ENCODE measurements around the gene DDA1.

The DDA1 gene

GRCh38 chr19:17312189-17313113 lies 3.1 kb downstream of the DDA1 start:
- DNase-seq (ENCODE audit: low read depth): no peak

- DNase-seq (ENCODE audit: low read depth): no peak
Observed at GRCh38 chr19:17314007-17314593, 4.7 kb downstream of the DDA1 start.

DNA sequence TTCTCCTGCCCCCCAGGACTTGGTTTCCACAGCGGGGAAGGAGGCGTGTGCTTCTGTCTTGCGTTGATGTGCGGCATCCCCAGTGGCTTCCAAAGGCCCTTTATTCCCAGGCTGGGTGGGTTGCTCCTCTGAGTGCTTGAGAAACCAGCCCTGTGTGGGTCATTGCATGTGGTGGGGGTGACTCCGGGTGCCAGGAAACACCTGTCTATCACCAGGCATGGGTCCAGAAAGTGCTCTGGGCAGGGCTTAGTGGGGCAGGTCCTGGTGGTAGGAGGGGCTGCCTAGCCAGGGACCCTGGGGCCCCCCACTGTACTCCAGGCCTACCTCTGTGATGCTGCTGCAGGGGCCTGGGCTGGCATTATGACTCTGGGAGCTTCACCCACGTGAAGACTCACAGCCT lies 9.6 kb downstream of the DDA1 start:
- no peak for DNase-seq (ENCODE audit: low read depth)

DNA sequence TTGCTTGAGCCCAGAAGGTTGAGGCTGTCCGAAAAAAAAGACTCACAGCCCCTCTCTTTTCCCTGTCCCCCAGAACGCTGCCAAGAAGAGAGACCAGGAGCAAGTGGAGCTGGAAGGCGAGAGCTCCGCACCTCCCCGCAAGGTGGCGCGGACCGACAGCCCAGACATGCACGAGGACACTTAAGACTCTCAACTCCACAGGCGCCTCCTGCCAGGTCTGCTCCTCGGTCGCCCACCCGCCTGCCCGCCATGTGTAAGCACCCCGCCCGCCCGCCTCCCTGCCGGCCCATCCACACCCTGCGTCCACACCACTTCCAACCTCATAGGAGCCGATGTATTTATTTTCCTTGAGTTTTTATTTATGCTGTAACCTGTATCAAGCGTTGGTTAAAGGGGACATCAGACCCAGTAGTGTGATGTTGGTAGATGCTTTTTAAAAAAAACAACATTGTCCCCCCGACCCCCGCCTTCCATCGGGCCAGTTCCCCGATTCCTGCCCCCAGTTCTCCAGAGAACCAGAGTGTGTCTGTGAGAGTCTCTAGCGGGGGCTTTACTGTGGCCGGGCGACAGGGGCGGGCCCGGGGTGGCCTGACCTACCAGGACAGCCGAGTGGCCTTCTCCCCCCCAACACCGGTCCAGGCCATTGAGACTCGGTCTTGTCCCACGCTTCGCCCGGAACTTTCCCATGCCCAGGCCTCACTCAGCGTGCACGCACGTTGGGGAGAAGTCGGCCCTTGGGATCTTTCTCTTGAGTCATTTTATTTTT lies 10.3 kb downstream of the DDA1 start:
- DNase-seq (ENCODE audit: low read depth): no peak

DNA sequence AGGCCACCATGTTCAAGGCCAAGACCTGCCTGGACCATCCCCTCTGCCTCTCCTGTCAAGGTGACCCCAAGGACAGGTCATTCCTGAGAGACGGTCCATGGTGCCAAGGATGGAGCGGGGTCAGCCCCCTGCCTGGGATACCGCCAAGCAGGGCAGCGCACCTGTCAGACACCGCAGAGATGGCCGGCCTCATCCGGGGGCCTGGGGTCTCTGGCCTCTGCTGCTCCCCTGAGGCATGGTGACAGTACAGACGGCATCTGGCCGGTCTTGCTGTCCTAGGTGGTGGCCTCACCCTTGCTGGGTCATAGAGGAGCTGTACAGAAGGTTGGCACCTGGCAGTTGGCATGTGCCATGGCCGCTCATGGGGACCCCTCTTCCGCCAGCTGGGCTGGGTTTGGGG lies 11.1 kb downstream of the DDA1 start:
- DNase-seq (ENCODE audit: low read depth): no peak

DNA sequence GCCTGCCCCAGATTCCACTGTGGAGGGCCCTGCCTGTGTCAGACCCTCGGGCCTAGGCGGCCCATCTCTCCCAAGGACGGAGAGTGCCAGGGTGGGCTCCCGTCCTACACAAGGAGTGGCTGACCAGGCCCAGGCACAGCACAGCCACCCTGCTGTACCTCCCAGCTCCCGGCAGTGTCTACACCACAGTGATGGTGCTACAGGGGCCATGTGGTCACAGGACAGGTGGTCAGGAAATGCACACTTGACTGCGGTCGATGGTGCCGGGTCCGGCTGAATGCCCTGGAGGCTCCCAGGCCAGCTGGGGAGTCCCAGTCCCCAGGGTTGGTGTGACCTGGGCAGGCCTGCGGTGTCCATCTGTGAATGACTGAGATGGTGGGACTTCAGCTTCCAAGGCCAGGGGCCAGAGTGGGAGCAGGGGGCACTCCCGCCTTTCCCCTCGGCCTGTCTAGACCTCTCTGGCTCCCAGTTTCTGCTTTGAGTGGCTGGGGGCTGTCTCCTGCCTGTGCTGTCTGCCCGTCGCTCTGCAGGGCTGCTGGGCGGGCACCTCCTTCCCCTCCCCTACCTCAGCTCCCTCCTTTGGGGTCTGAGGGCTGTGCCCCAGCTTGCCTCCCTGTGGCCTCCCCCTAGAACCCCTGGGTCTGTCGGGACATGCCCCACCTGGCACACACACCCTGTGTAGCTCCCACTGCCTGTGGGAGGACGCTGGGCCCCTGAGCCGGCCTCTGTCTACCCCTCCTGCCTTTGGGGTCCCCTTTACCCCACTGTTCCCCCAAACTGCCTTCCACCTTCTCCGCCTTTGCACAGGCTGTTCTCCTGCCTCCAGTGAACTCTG lies 12.5 kb downstream of the DDA1 start:
- DNase-seq (ENCODE audit: low read depth): no peak

- no peak for DNase-seq (ENCODE audit: low read depth)
Observed at GRCh38 chr19:17322854-17323253, 13.5 kb downstream of the DDA1 start.

DNA sequence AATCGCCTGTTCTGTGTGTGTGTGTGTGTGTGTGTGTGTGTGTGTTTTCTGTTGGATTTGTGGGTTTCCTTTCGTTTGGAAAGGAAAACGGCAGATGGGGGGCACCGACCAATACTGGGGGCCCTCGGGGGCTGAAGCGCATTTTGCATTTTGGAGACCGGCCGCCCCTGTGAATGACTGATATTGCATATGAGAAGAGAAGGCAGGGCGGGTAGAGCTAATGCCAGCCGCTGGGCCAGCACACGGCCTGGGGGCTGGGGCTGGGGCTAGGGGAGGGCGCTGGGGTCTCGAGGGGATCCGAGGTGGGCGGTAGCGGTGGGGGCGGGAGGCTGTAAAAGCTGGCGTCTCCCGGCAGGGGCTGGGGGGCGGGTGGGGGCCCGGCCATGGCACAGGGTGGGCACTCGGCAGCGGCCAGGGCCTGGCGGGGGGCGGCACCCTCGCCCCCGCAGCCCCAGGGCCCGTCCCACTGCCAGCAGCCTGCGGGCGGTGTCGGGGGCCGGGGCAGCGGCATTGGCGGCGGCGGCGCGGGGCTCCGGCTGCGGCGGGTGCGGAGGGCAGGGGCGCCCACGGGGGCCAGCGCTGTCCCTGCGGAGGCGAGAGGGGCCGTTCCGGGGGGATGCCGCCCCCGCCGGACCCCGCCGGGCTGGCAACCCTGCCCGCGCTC lies 14.1 kb downstream of the DDA1 start:
- DNase-seq (ENCODE audit: low read depth): no peak

DNA sequence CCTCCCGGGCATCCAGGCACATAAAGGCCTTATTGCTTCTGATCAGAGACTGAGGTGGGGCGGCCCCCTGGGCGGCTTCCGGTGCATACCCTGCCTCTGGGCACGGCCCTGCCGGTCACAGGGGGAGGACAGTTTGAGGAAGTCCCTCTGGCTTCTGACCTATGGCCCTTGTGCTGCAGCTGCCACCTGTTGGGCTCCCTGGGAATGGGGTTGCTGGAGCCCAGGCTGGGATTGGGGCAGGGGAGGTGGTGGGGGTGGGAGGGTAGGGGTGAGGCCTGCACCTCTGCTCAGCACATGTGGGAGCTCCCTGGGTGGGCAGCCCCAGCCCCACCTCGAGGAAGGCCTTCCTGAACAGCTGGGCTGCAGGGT lies 14.6 kb downstream of the DDA1 start:
- no peak for DNase-seq (ENCODE audit: low read depth)

GRCh38 chr19:17324357-17325114 lies 15.2 kb downstream of the DDA1 start:
- DNase-seq (ENCODE audit: low read depth): no peak

DNA sequence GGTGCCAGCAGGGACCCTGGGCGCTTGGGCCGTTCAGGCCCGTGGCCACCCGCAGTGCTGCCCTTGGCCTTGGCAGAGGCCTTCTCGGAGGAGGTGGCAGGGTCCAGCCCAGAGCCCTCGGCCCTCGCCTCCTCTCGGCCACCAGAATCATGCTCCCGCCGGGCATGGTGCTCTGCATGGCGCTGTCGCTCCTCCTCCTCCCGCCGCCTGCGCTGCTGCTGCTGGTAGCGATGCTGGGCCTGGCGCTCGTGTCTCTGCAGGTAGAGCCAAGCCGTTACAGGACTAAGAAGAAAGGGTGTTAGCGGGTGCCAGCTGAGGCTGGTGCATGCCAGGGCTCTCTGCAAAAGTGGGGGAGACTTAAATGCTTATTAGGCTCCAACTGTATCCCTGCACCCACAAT lies 15.8 kb downstream of the DDA1 start:
- no peak for DNase-seq (ENCODE audit: low read depth)

- DNase-seq (ENCODE audit: low read depth): no peak
Observed at GRCh38 chr19:17325881-17326594, 16.7 kb downstream of the DDA1 start.

DNA sequence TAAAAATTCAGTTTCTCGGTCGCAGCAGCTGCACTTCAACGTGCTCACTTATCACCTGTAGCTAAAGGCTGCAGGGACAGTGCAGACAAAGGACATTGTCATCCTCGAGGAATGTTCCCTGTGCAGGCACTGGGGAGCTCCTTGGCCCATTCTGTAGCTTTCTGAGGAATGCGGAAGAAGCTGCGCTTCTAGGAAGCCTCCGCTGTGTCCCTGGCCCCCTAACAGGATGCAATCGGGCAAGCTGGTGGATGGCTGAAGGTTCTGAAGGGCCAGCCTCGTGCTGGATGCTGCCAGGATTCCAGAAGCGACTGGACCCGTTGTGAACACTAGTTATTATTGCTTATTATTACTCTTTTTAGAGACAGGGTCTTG lies 17.2 kb downstream of the DDA1 start:
- no peak for DNase-seq (ENCODE audit: low read depth)

- no peak for DNase-seq (ENCODE audit: low read depth)
Observed at GRCh38 chr19:17327068-17327653, 17.8 kb downstream of the DDA1 start.

GRCh38 chr19:17327654-17328516 lies 18.5 kb downstream of the DDA1 start:
- DNase-seq (ENCODE audit: low read depth): peak; percentile 46

- DNase-seq (ENCODE audit: low read depth): no peak
Observed at GRCh38 chr19:17328517-17329365, 19.4 kb downstream of the DDA1 start.

GRCh38 chr19:17329366-17330261 lies 20.3 kb downstream of the DDA1 start:
- no peak for DNase-seq (ENCODE audit: low read depth)

Data from T-helper 22 cell (primary cell).